ENCODE data around the gene RPS4Y1. TPM values are rescaled to one million over a fixed set of nuclear protein-coding genes. Genes with fewer than 3 reads are reported as not detected.
"Not testable (repeated sequence)": the region's sequence is repeated elsewhere in the genome, so short reads cannot be mapped to it uniquely, and the experiment has no call there.

RPS4Y1 gene
- total RNA-seq, 2 donors from 2014 or later = 242 to 280 TPM

DNA sequence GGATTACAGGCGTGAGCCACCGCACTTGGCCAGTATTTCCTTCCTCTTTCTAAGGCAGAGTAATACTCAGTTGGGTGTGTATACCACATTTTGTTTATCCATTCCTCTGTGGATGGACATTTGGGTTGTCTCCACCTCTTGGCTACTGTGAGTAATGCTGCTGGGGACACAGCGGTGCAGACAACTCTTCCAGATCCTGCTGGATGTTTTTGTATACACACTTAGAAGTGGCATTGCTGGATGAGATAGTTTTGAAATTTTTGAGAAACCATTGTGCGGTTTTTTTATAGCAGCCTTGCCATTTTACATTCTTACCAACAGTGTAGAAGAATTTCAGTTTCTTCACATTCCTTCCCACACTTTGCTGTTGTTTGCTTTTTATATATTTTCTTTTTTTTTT lies 16.3 kb downstream of the RPS4Y1 start:
- no peaks in the 10 kb centered on the region for H3K9me3 Mint-ChIP-seq
- peak; percentile 16 for ATAC-seq (replicated peaks)
- peaks cover 48% of the 10 kb centered on the region for H3K4me1 Mint-ChIP-seq
- peak overlapping the region; percentile 61 for H3K27ac Mint-ChIP-seq
- H3K4me3 Mint-ChIP-seq = peak overlapping the region; percentile 55
- peaks cover 100% of the 10 kb centered on the region for H3K36me3 Mint-ChIP-seq (ENCODE audit: low read depth)
- H3K27me3 Mint-ChIP-seq = no peaks in the 10 kb centered on the region

DNA sequence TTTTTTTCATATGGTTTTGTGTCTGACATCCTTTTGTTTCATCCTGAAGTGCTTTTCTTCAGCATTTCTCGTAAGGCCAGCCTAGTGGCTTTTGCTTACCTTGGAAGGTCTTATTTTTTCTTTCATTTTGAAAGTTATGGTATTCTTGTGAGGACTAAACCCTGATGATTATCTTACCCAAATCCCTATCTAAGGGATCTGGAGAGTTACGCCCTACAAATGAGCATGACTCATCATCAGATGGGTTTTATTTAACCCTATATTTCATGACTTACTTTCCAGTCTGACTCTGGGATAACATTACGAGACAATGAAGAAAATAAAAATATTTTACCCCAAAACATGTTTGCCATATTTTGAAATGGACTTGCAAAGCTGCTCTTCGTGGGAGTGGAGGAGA lies 18.4 kb downstream of the RPS4Y1 start:
- no peak overlapping the region for H3K27ac Mint-ChIP-seq
- H3K4me1 Mint-ChIP-seq = peaks cover 37% of the 10 kb centered on the region

DNA sequence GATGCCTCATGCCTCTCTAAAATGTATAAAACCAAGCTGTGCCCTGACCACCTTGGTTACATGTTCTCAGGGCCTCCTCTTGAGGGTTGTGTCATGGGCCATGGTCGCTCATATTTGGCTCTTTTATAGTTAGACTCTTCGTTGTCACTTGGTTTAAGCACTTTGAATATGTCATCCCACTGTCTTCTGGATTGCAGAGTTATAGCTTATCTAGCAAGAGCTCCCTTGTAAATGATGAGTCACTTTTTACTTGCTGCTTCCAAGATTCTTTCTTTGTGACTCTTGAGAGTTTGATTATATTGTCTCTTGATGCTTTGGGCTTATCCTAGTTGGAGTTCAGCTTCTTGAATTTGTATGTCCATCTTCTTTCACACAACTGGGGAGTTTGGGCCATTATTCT lies 19.1 kb downstream of the RPS4Y1 start:
- peak overlapping the region; percentile 55 for H3K4me3 Mint-ChIP-seq
- no peak for ATAC-seq (replicated peaks)
- H3K27me3 Mint-ChIP-seq = no peaks in the 10 kb centered on the region
- H3K9me3 Mint-ChIP-seq = no peaks in the 10 kb centered on the region
- H3K4me1 Mint-ChIP-seq = peaks cover 32% of the 10 kb centered on the region
- H3K36me3 Mint-ChIP-seq (ENCODE audit: low read depth) = peaks cover 100% of the 10 kb centered on the region
- no peak overlapping the region for H3K27ac Mint-ChIP-seq

More for the DNA sequence above, 18.4 kb downstream of the RPS4Y1 start:
- H3K27me3 Mint-ChIP-seq = no peaks in the 10 kb centered on the region
- H3K36me3 Mint-ChIP-seq (ENCODE audit: low read depth) = peaks cover 100% of the 10 kb centered on the region
- H3K4me3 Mint-ChIP-seq = peak overlapping the region; percentile 55
- no peaks in the 10 kb centered on the region for H3K9me3 Mint-ChIP-seq
- ATAC-seq (replicated peaks) = no peak

DNA sequence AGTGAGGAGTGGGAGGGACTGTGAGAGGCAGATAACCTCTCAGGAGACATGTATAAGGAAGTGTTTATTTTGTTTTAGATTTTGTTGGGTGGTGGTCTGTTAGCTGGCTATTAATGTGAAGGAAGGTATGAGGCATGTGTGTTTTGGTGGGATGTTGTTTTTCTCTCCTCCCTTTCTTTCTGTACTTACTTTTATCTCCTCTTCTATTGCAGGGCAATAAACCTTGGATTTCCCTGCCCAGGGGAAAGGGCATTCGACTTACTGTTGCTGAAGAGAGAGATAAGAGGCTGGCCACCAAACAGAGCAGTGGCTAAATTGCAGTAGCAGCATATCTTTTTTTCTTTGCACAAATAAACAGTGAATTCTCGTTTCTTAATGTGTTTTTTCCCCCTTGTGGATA lies 25.2 kb downstream of the RPS4Y1 start:
- Mint-ChIP-seq H3K9me3 (no peaks in the 10 kb centered on the region), H3K4me1 (peaks cover 4% of the 10 kb centered on the region), H3K36me3 (ENCODE audit: low read depth) (peaks cover 75% of the 10 kb centered on the region), H3K27ac (no peak overlapping the region), H3K27me3 (no peaks in the 10 kb centered on the region), H3K4me3 (no peak overlapping the region)
- no peak for ATAC-seq (replicated peaks)

DNA sequence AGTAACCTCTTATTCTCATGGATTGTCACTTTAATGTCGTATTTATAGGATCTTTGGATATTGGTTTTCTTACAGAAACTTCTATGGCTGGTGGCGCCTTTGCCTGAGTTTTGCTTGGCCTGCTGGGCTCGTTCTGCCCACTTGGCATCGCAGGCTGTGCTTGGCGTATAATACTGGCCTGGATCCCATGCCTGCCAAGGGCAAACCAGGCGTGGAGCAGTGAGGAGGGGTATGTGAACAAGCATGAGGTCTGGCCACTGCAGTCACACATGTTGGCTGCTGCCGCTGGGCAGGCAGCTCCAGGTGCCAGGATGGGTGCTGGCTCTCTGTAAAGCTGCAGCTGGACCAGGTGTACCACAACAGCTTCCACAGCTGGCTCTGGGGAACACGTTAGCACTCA lies 26.1 kb downstream of the RPS4Y1 start:
- H3K9me3 Mint-ChIP-seq = no peaks in the 10 kb centered on the region
- H3K36me3 Mint-ChIP-seq (ENCODE audit: low read depth) = peaks cover 66% of the 10 kb centered on the region
- H3K4me1 Mint-ChIP-seq = peaks cover under 1% of the 10 kb centered on the region
- H3K27ac Mint-ChIP-seq = no peak overlapping the region
- H3K27me3 Mint-ChIP-seq = no peaks in the 10 kb centered on the region
- H3K4me3 Mint-ChIP-seq = no peak overlapping the region
- no peak for ATAC-seq (replicated peaks)

DNA sequence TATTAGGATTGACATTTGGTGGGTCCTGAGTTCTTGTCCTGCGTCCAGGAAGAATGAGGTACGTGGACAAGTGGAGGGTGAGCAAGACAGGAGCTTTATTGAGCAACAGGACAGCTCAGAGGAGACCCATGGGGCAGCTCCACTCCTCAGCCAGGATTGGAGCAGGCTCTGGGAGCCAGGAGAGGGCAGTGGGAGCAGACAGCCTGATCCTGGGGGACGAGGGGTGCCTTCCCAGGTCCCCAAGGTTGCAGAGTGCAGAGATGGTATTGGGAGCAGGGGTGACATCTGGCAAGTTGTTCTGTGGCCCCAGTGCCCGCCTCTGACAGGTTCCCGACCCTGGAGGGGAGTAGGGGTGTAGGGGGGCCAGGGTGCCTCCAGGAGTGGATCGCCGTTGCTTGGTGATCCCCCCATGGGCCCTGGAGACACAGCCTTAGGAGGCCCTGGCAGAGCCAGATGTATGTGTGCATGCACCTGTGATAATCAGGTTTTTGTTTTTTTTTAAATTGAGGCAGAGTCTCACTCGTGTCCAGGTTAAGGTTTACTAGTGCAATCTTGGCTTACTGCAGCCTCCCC lies 26.7 kb downstream of the RPS4Y1 start:
- Mint-ChIP-seq H3K9me3 (no peaks in the 10 kb centered on the region), H3K36me3 (ENCODE audit: low read depth) (peaks cover 60% of the 10 kb centered on the region), H3K27ac (no peak overlapping the region), H3K4me1 (no peaks in the 10 kb centered on the region), H3K27me3 (no peaks in the 10 kb centered on the region), H3K4me3 (no peak overlapping the region)
- ATAC-seq (replicated peaks) = no peak

DNA sequence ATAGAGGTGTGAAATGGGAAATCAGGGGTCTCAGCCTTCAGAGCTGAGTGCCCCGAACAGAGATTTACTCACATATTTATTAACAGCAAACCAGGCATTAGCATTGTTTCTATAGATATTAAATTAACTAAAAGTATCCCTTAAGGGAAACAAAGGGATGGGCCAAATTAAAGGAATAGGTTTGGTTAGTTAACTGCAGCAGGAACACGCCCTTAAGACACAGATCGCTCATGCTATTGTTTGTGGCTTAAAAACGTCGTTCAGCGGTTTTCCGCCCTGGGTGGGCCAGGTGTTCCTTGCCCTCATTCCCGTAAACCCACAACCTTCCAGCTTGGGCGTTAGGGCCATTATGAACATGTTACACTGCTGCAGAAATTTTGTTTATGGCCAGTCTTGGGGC lies 30.8 kb downstream of the RPS4Y1 start:
- H3K4me3 Mint-ChIP-seq; H3K9me3 Mint-ChIP-seq; H3K4me1 Mint-ChIP-seq; H3K27ac Mint-ChIP-seq; ATAC-seq (replicated peaks); H3K27me3 Mint-ChIP-seq: not testable (repeated sequence)
- H3K36me3 Mint-ChIP-seq (ENCODE audit: low read depth) = peaks cover 20% of the 10 kb centered on the region

DNA sequence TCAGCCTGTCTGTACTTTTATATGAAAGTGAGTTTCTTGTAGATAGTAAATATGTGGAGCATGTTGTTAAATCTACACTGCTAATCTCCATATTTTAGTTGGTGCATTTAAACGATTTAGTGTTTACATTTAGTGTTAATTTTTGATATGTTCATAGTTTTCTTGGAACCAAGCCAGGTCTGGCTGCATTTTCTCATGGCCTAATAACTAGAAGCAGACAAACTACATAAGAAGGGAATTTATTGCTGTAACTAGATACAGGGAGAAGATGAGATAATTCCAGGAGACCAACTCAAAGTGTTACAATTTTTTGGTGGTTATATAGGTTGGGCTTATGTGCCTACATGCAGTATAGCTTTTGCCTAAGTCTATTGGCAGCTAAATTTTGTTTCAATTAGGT lies 32.8 kb downstream of the RPS4Y1 start:
- Mint-ChIP-seq H3K27me3 (no peaks in the 10 kb centered on the region), H3K9me3 (no peaks in the 10 kb centered on the region), H3K4me3 (no peak overlapping the region), H3K36me3 (ENCODE audit: low read depth) (peaks cover 4% of the 10 kb centered on the region), H3K4me1 (no peaks in the 10 kb centered on the region), H3K27ac (no peak overlapping the region)
- ATAC-seq (replicated peaks) = no peak

DNA sequence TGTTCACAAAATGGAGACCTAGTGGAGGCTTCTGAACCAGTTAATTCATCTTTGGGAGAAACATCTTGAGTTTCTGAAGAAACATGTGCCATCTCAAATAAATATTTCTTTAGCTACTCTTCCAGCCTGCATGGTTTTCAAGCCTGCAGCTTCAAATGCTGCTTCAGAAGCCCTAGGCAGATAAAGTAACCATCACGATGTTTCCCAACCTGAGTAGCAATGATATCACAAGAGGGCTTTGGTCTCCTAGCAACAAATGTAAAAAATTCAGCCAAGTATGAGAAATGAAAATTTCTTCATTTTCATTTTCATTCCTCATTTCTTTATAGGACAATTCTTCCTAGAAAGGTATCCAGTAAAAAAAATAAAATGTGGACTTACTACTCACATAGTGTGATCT lies 42.2 kb downstream of the RPS4Y1 start:
- H3K36me3 Mint-ChIP-seq (ENCODE audit: low read depth) = no peaks in the 10 kb centered on the region
- H3K4me3 Mint-ChIP-seq = no peak overlapping the region
- no peaks in the 10 kb centered on the region for H3K27me3 Mint-ChIP-seq
- peaks cover 3% of the 10 kb centered on the region for H3K9me3 Mint-ChIP-seq
- peaks cover 12% of the 10 kb centered on the region for H3K4me1 Mint-ChIP-seq
- no peak for ATAC-seq (replicated peaks)
- no peak overlapping the region for H3K27ac Mint-ChIP-seq

DNA sequence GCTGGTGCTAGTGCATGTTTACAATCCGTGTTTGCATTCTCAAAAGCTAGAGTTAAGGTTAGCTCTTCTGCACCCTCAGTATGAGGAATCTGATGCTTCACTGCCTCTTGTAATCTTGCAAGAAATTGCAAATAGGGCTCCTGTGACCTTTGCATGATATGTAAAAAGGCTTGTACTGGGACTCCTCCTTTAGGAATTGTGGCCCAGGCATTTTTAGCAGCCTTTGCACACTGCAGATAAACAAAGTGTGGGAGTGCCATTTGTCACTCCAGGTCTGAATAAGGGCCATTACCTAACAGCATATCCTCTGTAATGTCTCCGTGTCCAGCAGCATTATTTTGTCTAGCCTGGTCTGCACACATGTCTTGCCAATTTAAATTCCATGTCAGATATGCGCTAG lies 44.5 kb downstream of the RPS4Y1 start:
- H3K9me3 Mint-ChIP-seq = peaks cover 3% of the 10 kb centered on the region

DNA sequence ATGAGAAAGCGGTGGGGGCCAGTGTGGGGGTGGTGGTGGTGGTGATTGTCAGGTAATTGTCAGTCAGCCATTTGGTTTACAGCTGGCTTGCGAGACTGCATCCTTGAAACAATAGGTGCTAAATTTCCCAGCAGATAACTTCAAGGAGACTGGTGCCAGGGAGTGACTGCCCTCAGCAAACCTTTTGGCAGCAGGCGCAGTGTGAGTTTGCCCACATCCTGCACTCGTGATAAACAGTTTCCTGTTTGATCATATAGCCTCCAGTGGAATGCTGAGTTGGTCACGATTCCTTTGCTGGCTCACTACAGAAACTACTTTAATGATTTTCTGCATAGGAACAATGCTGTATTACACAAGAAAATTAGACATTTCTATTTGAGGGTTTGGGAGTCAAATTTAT lies 46.0 kb downstream of the RPS4Y1 start:
- ATAC-seq (replicated peaks) = peak; percentile 71

More for the DNA sequence above, 44.5 kb downstream of the RPS4Y1 start:
- ATAC-seq (replicated peaks) = no peak
- no peak overlapping the region for H3K4me3 Mint-ChIP-seq
- no peaks in the 10 kb centered on the region for H3K36me3 Mint-ChIP-seq (ENCODE audit: low read depth)
- H3K4me1 Mint-ChIP-seq = peaks cover 12% of the 10 kb centered on the region
- no peaks in the 10 kb centered on the region for H3K27me3 Mint-ChIP-seq
- no peak overlapping the region for H3K27ac Mint-ChIP-seq

DNA sequence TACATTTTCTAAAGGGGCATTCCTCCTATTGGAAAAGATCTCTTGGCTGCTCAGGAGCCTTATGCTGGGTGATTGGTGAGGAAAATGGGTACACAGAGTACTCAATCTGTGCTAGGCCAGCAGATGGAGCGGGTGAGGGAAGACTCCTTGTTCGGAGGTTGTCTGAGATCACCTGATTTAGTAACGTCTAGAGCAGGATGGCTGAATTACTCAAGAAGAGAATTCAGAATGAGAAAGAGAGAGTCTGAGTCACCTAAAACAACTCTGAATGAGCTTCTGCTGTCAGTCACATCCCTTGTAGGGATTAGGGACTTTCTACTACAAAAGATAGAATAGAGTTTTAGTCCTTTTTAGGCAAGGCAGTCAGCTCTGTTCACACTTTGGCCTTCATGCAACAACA lies 46.6 kb downstream of the RPS4Y1 start:
- H3K4me3 Mint-ChIP-seq = peak overlapping the region; percentile 89

More for the DNA sequence above, 46.0 kb downstream of the RPS4Y1 start:
- no peaks in the 10 kb centered on the region for H3K9me3 Mint-ChIP-seq
- peak overlapping the region; percentile 97 for H3K27ac Mint-ChIP-seq
- no peaks in the 10 kb centered on the region for H3K27me3 Mint-ChIP-seq
- H3K4me1 Mint-ChIP-seq = peaks cover 12% of the 10 kb centered on the region
- H3K36me3 Mint-ChIP-seq (ENCODE audit: low read depth) = no peaks in the 10 kb centered on the region
- peak overlapping the region; percentile 89 for H3K4me3 Mint-ChIP-seq

DNA sequence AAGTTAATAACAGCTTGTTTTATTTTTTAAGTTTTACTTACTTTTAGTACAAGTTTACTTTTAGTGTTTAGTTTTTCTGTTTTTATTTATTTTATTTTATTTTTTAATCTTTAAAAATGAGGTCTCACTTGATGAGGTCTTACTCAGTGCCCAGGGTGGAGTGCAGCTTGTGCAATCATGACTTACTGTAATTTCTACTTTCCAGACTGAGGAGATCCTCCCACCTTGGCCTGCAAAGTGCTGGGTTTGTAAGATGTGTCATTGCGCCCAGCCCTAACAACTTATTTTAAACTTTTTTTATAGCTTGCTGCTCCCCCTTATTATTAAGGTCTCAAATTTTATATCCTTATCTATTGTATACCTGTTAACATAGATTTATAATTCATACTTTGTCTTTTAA lies 52.1 kb downstream of the RPS4Y1 start:
- no peaks in the 10 kb centered on the region for H3K36me3 Mint-ChIP-seq (ENCODE audit: low read depth)
- H3K9me3 Mint-ChIP-seq = no peaks in the 10 kb centered on the region
- no peak overlapping the region for H3K27ac Mint-ChIP-seq
- peaks cover 2% of the 10 kb centered on the region for H3K4me1 Mint-ChIP-seq
- no peak overlapping the region for H3K4me3 Mint-ChIP-seq
- ATAC-seq (replicated peaks) = no peak
- no peaks in the 10 kb centered on the region for H3K27me3 Mint-ChIP-seq

More for the DNA sequence above, 46.6 kb downstream of the RPS4Y1 start:
- Mint-ChIP-seq H3K27ac (peak overlapping the region; percentile 97), H3K9me3 (no peaks in the 10 kb centered on the region), H3K27me3 (no peaks in the 10 kb centered on the region), H3K36me3 (ENCODE audit: low read depth) (no peaks in the 10 kb centered on the region), H3K4me1 (peaks cover 12% of the 10 kb centered on the region)
- ATAC-seq (replicated peaks) = peak; percentile 96

DNA sequence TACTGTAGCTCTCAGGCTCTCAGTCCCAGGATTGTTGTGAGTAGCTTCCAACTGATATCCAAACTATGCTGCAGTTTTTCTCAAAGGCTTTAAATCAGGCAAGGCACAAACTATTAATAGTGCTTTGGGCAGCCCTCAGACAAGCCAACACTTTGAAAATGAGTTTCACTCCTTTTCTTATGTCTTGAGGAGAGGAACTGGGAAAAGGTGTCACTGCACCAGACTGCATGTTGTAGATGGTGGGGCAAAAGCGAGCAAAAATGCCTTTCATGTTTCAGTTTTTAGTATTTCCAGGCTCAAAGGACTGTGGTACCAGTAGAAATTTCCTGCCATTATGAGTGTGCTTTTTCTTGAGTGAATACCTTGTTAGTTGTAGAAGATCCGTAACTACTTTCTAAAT lies 54.6 kb downstream of the RPS4Y1 start:
- H3K4me1 Mint-ChIP-seq = no peaks in the 10 kb centered on the region
- ATAC-seq (replicated peaks) = no peak
- no peaks in the 10 kb centered on the region for H3K9me3 Mint-ChIP-seq
- H3K27me3 Mint-ChIP-seq = no peaks in the 10 kb centered on the region
- no peak overlapping the region for H3K4me3 Mint-ChIP-seq
- H3K36me3 Mint-ChIP-seq (ENCODE audit: low read depth) = no peaks in the 10 kb centered on the region
- no peak overlapping the region for H3K27ac Mint-ChIP-seq

DNA sequence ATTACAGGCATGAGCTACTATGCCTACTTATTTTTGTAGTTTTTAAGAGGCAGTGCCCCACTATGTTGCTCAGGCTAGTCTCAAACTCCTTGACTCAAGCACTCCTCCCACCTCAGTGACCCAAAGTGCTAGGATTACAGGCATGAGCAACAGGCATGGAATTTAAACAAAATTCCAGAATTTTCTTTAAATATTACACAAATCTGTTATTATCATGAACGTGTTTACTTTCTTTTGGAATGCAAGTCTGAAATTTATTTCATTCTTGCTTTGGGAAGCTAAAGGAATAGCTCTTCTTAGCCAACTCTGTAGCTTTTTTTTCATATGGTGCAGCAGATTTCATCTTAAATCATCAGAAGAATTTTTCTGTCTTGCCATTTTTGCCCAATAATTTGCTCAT lies 66.0 kb downstream of the RPS4Y1 start:
- Mint-ChIP-seq H3K27me3 (no peaks in the 10 kb centered on the region), H3K36me3 (ENCODE audit: low read depth) (no peaks in the 10 kb centered on the region), H3K27ac (no peak overlapping the region), H3K4me3 (no peak overlapping the region), H3K4me1 (no peaks in the 10 kb centered on the region), H3K9me3 (no peaks in the 10 kb centered on the region)
- ATAC-seq (replicated peaks) = no peak

All from activated T-helper 17 cell treated with anti-CD3 and anti-CD28 coated beads, Interleukin-2, amount 50 U/mL, for 72 hours (primary cell).